ENCODE data around the gene STRN4. TPM values are rescaled to one million over a fixed set of nuclear protein-coding genes. Genes with fewer than 3 reads are reported as not detected.

The STRN4 gene
- total and polyA plus RNA-seq, 9 of the 15 experiments (the other 6 are each of a cell fraction or from before 2014, with no cell fraction given): 0.62 to 83.7 (median 36.9) TPM

- BruUV-seq (replicated peaks): no TSS peak
- Histone ChIP-seq H3K9me1 (ENCODE audit: control insufficient read depth, insufficient read depth, low read length) (no peaks in the 10 kb centered on the region), H3K9me3 (replicated peaks; ENCODE audit: control insufficient read depth, insufficient read depth, low read depth, low read length) (no peaks in the 10 kb centered on the region), H3K4me3 (no peak overlapping the region), H3K9ac (ENCODE audit: insufficient read depth in 1 of 2, low read depth in 2 of 2, low read length in 2 of 2) (0 out of 4 replicates have a peak overlapping the region, but pooled peaks of 1 of the 2 experiments have one; percentile 17), H3K27ac (ENCODE audit: extremely low read depth, low read depth, low read length) (no peak overlapping the region), H3K36me3 (ENCODE audit: control insufficient read depth, insufficient read depth, low read length) (peaks cover 3% of the 10 kb centered on the region; the same call in 1 of the 3 replicates), H2AFZ (ENCODE audit: low read depth, low read length) (0 out of 2 replicates have a peak overlapping the region, but pooled peaks have one; percentile 19), H3K4me2 (ENCODE audit: insufficient read depth, low read length) (no peak overlapping the region), H3K4me1 (replicated peaks in 1 of 2; ENCODE audit: control insufficient read depth in 2 of 2, insufficient read depth in 2 of 2, low read length in 2 of 2) (peaks cover 2 to 12% of the 10 kb centered on the region in 2 experiments; a peak in 4 of 5 replicates), H4K20me1 (replicated peaks; ENCODE audit: control insufficient read depth, insufficient read depth, low read length) (no peaks in the 10 kb centered on the region), H3K79me2 (ENCODE audit: control insufficient read depth, insufficient read depth, low read length) (no peaks in the 10 kb centered on the region), H3K27me3 (ENCODE audit: control insufficient read depth in 2 of 2, insufficient read depth in 2 of 2, low read length in 2 of 2) (no peaks in the 10 kb centered on the region)
- TF ChIP-seq NR2C1 (IDR thresholded peaks at IDR 0.05) (no peak), NR2C1 (tag; IDR thresholded peaks at IDR 0.05) (no peak), E2F5 (CRISPR knock-in tag; IDR thresholded peaks at IDR 0.05) (no peak), MNT (conservative IDR thresholded peaks at IDR 0.05) (no peak), IFI16 (CRISPR knock-in tag; IDR thresholded peaks at IDR 0.05) (no peak), ZNF134 (CRISPR knock-in tag; conservative IDR thresholded peaks at IDR 0.05) (no peak), POLR2AphosphoS2 (IDR thresholded peaks at IDR 0.05; ENCODE audit: low read length) (no peak), ZNF449 (CRISPR knock-in tag; IDR thresholded peaks at IDR 0.05) (no peak), ATF2 (CRISPR knock-in tag; IDR thresholded peaks at IDR 0.05) (no peak), CBX3 (IDR thresholded peaks at IDR 0.05; ENCODE audit: borderline replicate concordance in 1 of 2, low read length in 2 of 2) (no peak), ZNF780A (CRISPR knock-in tag; IDR thresholded peaks at IDR 0.05) (no peak), FOSL1 (tag; conservative IDR thresholded peaks at IDR 0.05) (no peak)
- ChIA-PET CTCF (ENCODE audit: low intra/inter-chr PET ratio) (no interaction called here), POLR2A (interaction anchor here (0.6 to 1.5 kb wide), 4 partner anchors 23 to 63 kb away, joined by 3 to 4 read pairs (median 3); no protein-coding TSS in a partner anchor)
- WGBS (ENCODE audit: insufficient coverage, low coverage, missing lambda C conversion rate): 43% methylated on average over 6 of the region's 6 CpGs
- peak; percentile 51 for FAIRE-seq
- in situ Hi-C loops (cut with MboI): no loop called here
- intact Hi-C loops (cut with micrococcal nuclease): no loop called here
- ATAC-seq: no peak
- DNase-seq (ENCODE audit: extremely low read depth in 1 of 4, low spot score in 3 of 4): no peak
Measured at GRCh38 chr19:46762245-46762890, 16.1 kb upstream of the STRN4 start.
